Measurements from ENCODE around the gene EHMT1.

DNA sequence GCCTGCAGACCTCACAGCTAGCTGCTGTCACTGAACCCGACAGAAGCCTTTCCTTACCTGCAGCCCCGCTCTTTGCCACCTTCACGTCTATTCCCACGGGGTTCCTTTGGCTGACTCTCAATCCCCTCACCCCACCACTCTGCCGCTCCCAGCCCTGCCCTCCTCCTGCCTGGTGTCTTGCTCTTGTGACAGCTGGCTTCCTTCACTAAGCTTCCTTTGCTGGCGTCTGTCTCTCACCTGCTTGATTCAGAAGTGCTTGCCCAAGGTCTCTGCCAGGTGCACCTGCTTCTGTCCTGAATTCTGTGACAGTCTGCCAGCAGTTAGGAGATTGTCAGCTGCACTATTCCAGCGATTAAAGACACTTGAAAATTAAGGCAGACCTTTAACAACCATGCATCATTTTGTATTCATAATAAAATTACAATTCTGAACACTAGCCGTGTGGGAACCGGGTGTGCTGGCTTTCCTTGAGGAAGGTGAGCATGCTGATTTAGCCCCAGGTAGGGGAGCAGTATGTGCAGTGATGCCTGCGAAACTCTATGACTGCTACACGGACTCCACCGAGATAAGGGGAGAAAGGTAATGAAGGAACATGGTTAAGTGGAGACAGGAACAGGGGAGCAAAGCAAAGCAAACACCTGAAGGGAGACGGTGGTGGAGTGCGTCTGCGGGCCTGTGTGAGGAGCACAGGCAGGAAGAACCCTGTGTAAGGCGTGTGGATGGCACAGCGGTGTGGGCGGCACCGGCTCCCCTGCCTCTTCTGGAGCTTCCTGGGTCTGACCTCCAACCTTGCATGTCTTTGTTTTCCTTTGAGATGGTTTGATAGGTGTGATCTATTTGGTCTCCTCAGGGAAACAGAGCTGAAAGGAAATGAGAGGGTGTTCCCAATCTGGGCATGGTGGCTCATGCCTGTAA, 178.7 kb downstream of the EHMT1 start:
- TF ChIP-seq, protein P1, sequence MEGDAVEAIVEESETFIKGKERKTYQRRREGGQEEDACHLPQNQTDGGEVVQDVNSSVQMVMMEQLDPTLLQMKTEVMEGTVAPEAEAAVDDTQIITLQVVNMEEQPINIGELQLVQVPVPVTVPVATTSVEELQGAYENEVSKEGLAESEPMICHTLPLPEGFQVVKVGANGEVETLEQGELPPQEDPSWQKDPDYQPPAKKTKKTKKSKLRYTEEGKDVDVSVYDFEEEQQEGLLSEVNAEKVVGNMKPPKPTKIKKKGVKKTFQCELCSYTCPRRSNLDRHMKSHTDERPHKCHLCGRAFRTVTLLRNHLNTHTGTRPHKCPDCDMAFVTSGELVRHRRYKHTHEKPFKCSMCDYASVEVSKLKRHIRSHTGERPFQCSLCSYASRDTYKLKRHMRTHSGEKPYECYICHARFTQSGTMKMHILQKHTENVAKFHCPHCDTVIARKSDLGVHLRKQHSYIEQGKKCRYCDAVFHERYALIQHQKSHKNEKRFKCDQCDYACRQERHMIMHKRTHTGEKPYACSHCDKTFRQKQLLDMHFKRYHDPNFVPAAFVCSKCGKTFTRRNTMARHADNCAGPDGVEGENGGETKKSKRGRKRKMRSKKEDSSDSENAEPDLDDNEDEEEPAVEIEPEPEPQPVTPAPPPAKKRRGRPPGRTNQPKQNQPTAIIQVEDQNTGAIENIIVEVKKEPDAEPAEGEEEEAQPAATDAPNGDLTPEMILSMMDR (conservative IDR thresholded peaks at IDR 0.05; ENCODE audit: low read length), result no peak
- TF ChIP-seq EZH2phosphoT487 (IDR thresholded peaks at IDR 0.05; ENCODE audit: borderline replicate concordance, low read depth, low read length), result no peak
